Cardiac muscle cell (in vitro differentiated cells and primary cell): ENCODE results near the gene RFC4. TPM values are rescaled to one million over a fixed set of nuclear protein-coding genes. Genes with fewer than 3 reads are reported as not detected.

Source experiments
- DNase-seq, 2 donors: peaks; one replicate each; pipeline versions ENCODE4 v3.0.0 to v3.0.0-alpha.2; 2010 to 2017; ENCODE audit warnings: low read depth in 1 of 2, low spot score in 1 of 2
- H3K27ac ChIP-seq: fragments of 200-600 bp; sonication (generic); 2 replicates; pipeline ENCODE4 v1.5.1; 2016
- H3K27me3 ChIP-seq: fragments of 200-600 bp; sonication (generic); 2 replicates; pipeline ENCODE4 v1.6.0; 2016; ENCODE audit warnings: control low read depth
- H3K36me3 ChIP-seq: fragments of 200-600 bp; sonication (generic); 2 replicates; pipeline ENCODE4 v1.5.1; 2016; ENCODE audit warnings: control low read depth
- H3K4me1 ChIP-seq: fragments of 200-600 bp; sonication (generic); 2 replicates; pipeline ENCODE4 v1.8.1; 2017; ENCODE audit warnings: low read depth, mild to moderate bottlenecking, mixed run types
- H3K4me3 ChIP-seq: fragments of 200-600 bp; sonication (generic); 2 replicates; pipeline ENCODE4 v1.5.1; 2016; ENCODE audit warnings: mild to moderate bottlenecking
- H3K9me3 ChIP-seq: fragments of 200-600 bp; sonication (generic); 2 replicates; pipeline ENCODE4 v1.5.1; 2017; ENCODE audit warnings: low read depth, mild to moderate bottlenecking, control low read depth
- polyA plus RNA-seq: library from polyadenylated mRNA; unstranded; fragments of >200 nt; fragmentation: Nextera tagmentation; extraction: Ambion mirVana; gene quantifications from 2 replicates; pipeline ENCODE4 v1.2.1, GENCODE V29; 2016
- total RNA-seq: library from RNA; depleted of rRNA; stranded (reverse); fragments of >200 nt; gene quantifications from 2 replicates; pipeline ENCODE4 v1.2.3, GENCODE V29; 2016
- TF ChIP-seq, protein P1 (sequence below): IDR thresholded peaks from 2 replicates; pipeline ENCODE4 v1.5.1; 2012; ENCODE audit warnings: low read depth, mild to moderate bottlenecking, low read length

The RFC4 gene
- total and polyA plus RNA-seq, 2 experiments from 2014 or later = 23.0 to 47.4 TPM

DNA sequence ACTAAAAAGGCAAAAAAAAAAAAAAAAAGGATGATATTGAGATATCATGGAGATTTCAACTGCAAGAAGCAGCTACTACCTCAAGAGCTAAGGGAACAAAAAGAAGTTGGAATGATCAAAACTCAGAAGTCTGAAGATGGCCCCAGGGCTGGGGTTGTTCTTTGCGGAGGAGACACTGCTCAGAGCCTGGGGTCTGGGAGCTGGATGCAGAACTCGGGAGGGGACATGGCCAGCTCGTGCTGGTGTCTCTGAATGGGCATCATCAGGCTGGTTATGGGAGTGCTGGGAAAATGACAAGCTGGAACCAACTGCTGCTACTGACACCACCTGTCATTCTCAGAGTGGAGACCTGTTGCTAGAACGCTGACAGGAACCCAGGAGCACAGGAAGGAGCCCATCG lies 22.1 kb upstream of the RFC4 start:
- TF ChIP-seq, protein P1, sequence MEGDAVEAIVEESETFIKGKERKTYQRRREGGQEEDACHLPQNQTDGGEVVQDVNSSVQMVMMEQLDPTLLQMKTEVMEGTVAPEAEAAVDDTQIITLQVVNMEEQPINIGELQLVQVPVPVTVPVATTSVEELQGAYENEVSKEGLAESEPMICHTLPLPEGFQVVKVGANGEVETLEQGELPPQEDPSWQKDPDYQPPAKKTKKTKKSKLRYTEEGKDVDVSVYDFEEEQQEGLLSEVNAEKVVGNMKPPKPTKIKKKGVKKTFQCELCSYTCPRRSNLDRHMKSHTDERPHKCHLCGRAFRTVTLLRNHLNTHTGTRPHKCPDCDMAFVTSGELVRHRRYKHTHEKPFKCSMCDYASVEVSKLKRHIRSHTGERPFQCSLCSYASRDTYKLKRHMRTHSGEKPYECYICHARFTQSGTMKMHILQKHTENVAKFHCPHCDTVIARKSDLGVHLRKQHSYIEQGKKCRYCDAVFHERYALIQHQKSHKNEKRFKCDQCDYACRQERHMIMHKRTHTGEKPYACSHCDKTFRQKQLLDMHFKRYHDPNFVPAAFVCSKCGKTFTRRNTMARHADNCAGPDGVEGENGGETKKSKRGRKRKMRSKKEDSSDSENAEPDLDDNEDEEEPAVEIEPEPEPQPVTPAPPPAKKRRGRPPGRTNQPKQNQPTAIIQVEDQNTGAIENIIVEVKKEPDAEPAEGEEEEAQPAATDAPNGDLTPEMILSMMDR = no peak
- Histone ChIP-seq H3K4me1 (peaks cover 3% of the 10 kb centered on the region), H3K4me3 (no peak overlapping the region), H3K9me3 (no peaks in the 10 kb centered on the region), H3K36me3 (no peaks in the 10 kb centered on the region), H3K27me3 (peaks cover 92% of the 10 kb centered on the region), H3K27ac (no peak overlapping the region)
- DNase-seq = no peak

DNA sequence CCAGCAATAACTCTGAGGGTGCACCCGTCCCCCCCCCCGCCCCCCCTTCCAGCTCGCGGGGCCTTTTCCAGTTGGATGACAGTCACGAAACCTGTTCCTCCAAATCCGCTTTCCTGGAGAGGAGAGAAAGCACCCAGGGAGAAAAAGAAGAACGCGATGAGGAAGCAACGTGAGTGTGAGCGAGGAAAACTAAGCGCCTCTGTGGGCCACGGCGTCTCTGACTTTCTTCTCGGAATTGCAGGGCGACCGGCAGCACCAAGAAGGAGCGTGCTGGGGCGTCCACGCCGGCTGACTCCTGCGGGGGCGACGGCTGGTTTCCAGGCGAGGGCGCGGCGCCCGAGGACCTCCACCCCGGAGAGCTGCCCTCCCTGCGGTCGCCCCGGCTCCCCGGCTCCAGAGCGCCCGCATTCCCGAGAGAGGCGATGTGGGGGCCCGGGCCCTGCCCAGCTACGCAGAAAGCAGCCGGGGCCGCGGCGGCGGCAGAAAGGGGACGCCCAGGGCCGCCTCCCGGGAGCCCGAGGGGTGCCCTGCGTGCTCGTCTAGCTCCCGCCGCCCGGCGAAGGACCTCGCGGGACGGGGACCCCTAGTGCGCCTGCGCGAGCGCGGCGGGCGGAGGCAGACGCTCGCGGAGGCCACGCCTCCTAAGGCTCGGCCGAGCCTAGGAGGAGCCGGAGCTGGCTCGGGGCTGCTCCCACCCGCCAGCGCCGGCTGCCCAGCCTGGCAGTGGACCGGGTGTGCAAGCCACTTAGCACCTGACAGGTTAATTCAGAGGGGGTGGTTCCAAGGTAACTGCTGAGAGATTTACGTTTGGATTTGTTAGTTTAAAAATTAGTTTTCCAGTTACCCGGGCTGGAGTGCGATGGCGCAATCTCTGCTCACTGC lies 20.9 kb upstream of the RFC4 start:
- peak; percentile 87 to 93 for DNase-seq
- H3K4me1 ChIP-seq = peaks cover 3% of the 10 kb centered on the region
- no peaks in the 10 kb centered on the region for H3K9me3 ChIP-seq
- H3K4me3 ChIP-seq = peak overlapping the region; percentile 73
- TF ChIP-seq, protein P1 = no peak
- peaks cover 80% of the 10 kb centered on the region for H3K27me3 ChIP-seq
- no peak overlapping the region for H3K27ac ChIP-seq
- H3K36me3 ChIP-seq = no peaks in the 10 kb centered on the region

DNA sequence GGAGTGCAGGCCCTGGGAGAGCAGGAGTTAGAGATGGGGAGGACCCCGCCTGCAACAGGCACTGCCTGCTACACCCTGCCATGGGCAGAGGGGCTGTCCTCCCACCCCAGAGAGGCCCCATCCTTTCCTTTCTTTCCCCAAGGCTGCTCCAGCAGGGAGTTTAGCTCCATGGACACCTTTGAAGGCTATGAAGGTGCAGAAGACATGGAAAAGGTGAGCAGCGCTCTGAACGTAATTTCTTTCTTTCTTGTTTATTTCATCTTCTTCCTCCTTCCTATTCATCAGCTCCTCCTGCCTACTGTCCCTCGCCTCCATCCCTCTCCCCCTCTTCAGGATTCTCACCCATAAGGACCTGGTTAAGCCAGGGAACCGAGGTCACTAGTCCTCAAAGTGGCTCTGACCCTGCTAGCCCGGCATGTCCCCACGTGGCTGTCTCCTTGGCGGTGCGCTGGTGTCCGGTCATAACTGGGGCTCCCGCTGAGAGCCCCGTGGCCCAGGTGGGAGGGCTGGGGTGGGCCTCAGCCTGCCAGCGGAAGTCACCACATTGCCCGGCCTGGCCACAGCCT lies 20.2 kb upstream of the RFC4 start:
- no peak for DNase-seq
- no peak overlapping the region for H3K27ac ChIP-seq
- TF ChIP-seq, protein P1 = no peak
- H3K27me3 ChIP-seq = peaks cover 73% of the 10 kb centered on the region
- H3K4me1 ChIP-seq = peaks cover 3% of the 10 kb centered on the region
- peak overlapping the region; percentile 73 for H3K4me3 ChIP-seq
- no peaks in the 10 kb centered on the region for H3K36me3 ChIP-seq
- H3K9me3 ChIP-seq = no peaks in the 10 kb centered on the region

DNA sequence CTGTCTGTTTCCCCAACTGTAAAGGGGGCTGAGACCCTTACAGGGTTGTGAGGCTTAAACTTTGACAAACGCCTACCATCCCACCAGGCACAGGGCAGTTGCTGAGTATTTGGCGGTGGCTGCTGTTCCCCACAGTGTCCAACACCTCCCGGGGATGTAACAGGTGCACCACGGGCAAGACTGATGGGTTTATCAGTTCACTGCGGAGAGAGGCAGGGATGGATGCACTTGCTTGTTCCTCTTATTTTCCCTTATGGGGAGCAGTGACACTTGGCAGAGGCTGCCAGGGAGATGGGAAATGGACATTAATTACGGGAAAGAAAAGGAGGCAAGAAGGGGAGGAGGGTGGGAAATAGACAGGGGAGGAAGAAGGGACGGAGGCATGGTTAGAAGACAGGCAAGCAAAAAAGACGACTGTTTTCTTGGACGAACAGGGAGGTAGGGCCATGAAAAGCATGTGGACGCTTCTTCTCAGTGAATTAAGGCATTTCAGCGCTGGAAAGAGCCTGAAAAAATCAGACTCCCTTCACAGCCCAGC lies 19.7 kb upstream of the RFC4 start:
- peaks cover 3% of the 10 kb centered on the region for H3K4me1 ChIP-seq
- H3K27me3 ChIP-seq = peaks cover 68% of the 10 kb centered on the region
- no peak overlapping the region for H3K27ac ChIP-seq
- H3K4me3 ChIP-seq = no peak overlapping the region
- TF ChIP-seq, protein P1 = no peak
- DNase-seq = no peak
- no peaks in the 10 kb centered on the region for H3K9me3 ChIP-seq
- H3K36me3 ChIP-seq = no peaks in the 10 kb centered on the region

DNA sequence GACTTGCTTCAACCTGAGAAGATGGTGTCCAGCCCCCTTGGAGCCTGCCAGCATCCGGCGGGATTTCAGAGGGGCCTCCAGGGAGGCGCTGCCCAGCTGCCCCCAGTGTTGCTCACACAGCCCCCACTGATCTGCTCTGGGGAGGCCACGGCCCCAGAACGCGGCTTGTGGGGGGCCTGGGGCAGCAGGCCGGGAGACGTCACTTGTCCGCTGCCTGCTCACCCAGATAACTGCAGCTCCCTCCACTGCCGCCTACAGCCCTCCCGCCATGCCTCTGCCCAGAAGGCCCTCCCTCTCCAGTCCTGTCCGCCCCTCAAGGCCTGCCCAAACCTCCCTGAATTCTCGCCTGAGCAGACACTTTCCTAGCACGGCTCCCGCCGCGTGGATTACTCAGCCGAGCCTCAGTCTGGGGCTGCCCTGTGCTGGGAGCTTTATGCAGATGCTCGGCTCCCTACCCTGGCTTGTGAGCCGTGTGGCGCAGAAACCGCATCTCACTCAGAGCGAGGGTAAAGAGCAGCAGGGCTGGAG lies 19.1 kb upstream of the RFC4 start:
- TF ChIP-seq, protein P1 = no peak
- Histone ChIP-seq H3K27ac (no peak overlapping the region), H3K36me3 (no peaks in the 10 kb centered on the region), H3K9me3 (no peaks in the 10 kb centered on the region), H3K4me3 (no peak overlapping the region), H3K27me3 (peaks cover 62% of the 10 kb centered on the region), H3K4me1 (peaks cover 3% of the 10 kb centered on the region)
- peak; percentile 56 to 80 for DNase-seq
